ENCODE measurements around the gene ATP6V0B.

- no peak for TF ChIP-seq REST (IDR thresholded peaks at IDR 0.05; ENCODE audit: unreplicated experiment)
- no peak for TF ChIP-seq CTCF (conservative IDR thresholded peaks at IDR 0.05; ENCODE audit: low read depth in 2 of 2)
- no peak for TF ChIP-seq EZH2 (IDR thresholded peaks at IDR 0.05; ENCODE audit: low read depth, unreplicated experiment)
- TF ChIP-seq POLR2AphosphoS5 (IDR thresholded peaks at IDR 0.05; ENCODE audit: low read depth) = no peak
- TF ChIP-seq EZH2phosphoT487 (IDR thresholded peaks at IDR 0.05; ENCODE audit: unreplicated experiment) = no peak
- no peak for TF ChIP-seq NANOG (IDR thresholded peaks at IDR 0.05; ENCODE audit: borderline replicate concordance)
- TF ChIP-seq ZNF331 (CRISPR knock-in tag; IDR thresholded peaks at IDR 0.05; ENCODE audit: low read depth) = no peak
- no peak for TF ChIP-seq JUNB (IDR thresholded peaks at IDR 0.05; ENCODE audit: unreplicated experiment)
- no peak for TF ChIP-seq ETS1 (IDR thresholded peaks at IDR 0.05)
- TF ChIP-seq ZNF114 (CRISPR knock-in tag; IDR thresholded peaks at IDR 0.05) = no peak
These were observed 5.4 kb upstream of the ATP6V0B start for GRCh38 chr1:43969416-43969745.
